Esophagus squamous epithelium (tissue), 4 donors: ENCODE measurements around the gene SH3PXD2A.

ENCODE experiments used
- POLR2A ChIP-seq, 4 donors: fragments of 450-650 bp; IDR thresholded peaks; one replicate each; pipeline ENCODE4 v1.6.1; 2017; ENCODE audit warnings: antibody characterized with exemption in 4 of 4, mild to moderate bottlenecking in 4 of 4, moderate library complexity in 3 of 4
- TF ChIP-seq, protein P1 (sequence below), 6 experiments: fragments of 450-650 bp in 4 of 6; fragments of 200-600 bp in 2 of 6; sonication (generic) in 2 of 6; IDR thresholded peaks; one replicate each; pipeline ENCODE4 v1.5.1; 2016 to 2019; ENCODE audit warnings: antibody characterized with exemption in 6 of 6, mild to moderate bottlenecking in 4 of 6, moderate library complexity in 4 of 6

DNA sequence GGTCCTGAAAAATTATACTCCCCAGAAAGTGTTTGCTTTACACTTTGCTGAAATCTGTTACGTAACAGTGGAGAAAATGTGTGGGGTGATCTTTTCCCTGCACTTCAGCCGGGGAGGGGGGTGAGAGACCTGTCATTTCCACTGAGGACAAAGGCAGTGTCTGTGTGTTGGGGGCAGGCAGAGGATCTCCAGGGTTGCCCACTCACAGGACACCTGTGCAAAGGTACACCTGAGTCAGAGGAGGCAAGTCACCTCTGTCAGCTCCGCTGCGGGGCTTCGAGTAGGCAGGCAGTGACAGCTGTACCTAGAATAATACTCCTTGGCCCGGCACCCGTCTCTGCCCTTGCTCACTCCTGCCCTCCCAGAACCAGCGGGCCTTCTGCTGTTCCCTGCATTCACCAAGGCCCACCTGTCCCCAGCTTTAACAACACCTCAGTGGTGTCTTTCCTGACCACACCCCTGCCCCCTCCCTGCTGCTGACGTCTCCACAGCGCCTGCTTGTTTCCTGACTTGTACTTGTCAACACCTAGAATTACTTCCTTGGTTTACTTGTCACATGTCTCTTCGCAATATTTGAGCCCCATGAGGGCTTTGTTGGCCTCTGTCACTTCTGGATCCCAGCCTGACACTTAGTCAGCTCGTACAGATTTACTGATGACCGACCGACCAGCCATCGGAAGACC lies 202.6 kb downstream of the SH3PXD2A start:
- TF ChIP-seq, protein P1, sequence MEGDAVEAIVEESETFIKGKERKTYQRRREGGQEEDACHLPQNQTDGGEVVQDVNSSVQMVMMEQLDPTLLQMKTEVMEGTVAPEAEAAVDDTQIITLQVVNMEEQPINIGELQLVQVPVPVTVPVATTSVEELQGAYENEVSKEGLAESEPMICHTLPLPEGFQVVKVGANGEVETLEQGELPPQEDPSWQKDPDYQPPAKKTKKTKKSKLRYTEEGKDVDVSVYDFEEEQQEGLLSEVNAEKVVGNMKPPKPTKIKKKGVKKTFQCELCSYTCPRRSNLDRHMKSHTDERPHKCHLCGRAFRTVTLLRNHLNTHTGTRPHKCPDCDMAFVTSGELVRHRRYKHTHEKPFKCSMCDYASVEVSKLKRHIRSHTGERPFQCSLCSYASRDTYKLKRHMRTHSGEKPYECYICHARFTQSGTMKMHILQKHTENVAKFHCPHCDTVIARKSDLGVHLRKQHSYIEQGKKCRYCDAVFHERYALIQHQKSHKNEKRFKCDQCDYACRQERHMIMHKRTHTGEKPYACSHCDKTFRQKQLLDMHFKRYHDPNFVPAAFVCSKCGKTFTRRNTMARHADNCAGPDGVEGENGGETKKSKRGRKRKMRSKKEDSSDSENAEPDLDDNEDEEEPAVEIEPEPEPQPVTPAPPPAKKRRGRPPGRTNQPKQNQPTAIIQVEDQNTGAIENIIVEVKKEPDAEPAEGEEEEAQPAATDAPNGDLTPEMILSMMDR (IDR thresholded peaks at IDR 0.05): no peak
- TF ChIP-seq POLR2A (IDR thresholded peaks at IDR 0.05): no peak
